GM18868 (cell line): ENCODE measurements around the gene NPBWR2.

Source experiments
- ATAC-seq: cut with Tn5 transposase; IDR thresholded peaks from one replicate; pipeline ENCODE4 v1.9.1; 2021; ENCODE audit warnings: mild to moderate bottlenecking, moderate library complexity; ENCODE audit not compliant: unreplicated experiment

NPBWR2 gene

DNA sequence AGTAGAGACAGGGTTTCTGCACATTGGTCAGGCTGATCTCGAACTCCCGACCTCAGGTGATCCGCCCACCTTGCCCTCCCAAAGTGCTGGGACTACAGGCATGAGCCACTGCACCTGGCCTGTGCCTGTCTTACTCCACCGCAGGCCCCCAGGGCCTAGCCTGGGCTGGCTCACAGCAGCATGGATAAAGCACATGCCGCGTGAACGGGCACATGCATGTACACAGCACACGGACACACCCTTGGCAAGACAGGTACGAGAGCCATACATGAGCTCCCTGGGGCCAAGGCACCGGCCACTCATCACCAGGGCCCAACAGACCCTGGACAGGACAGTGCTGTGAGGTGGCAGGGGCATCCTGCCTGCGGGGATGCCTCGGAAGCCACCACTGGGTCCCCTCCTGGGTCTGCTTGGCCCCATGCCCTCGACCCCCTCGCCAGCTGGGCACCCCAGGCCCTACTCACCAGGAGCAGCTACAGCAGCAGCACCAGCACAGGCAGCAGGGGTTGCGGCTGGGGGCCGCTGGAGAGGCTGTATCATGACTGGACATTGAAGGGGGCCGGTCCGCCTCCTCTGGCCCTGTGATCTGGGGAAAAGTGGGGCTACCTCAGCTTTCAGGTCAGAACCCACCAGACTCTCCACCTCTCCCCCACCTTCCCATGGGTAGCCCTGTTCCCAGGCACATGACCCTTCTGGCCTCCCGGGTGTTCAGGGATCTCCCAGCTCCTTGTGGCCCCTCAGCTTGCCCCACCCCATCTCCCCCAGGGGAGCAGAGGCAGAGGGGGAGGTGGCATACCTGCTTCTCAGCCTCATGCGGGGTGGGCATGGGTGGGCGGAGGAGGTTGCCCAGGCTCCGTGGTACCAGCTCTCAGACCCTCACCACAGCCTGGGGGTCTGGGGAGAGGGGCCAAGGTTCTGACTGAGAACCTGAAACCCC is 31.0 kb downstream of the NPBWR2 start:
- ATAC-seq = no peak

- no peak for ATAC-seq
Observed at GRCh38 chr20:64075556-64075955, 31.8 kb downstream of the NPBWR2 start.

- no peak for ATAC-seq
Observed at GRCh38 chr20:64074963-64075362, 32.4 kb downstream of the NPBWR2 start.

DNA sequence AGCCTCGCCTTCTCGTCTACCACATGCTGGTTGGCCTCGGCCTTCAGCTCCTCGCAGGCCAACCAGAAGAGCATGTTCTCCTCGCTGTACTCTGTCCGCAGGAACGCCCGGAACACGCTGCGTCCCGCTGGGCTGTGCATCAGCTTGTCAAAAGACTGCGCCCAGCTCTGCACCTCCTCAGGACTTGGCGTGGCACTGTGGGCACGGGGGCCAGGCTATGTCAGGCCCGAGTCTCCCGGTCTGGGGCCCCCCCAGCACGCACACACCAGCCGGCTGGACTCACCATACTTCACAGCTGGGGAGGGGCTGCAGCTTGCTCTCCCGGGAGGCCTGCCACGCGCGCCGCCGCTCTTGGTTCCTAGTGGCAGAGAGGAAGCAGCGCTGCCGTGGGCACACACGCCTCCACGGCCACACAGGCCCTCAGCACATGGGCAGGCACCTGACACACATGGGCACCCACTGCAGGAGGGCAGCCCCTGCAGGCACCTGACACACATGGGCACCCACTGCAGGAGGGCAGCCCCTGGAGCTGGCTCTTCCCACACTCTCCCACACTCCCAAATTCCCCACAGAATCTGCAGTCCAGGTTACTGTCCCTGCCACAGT is 33.1 kb downstream of the NPBWR2 start:
- no peak for ATAC-seq

- ATAC-seq = no peak
Observed at GRCh38 chr20:64073476-64074183, 33.7 kb downstream of the NPBWR2 start.

DNA sequence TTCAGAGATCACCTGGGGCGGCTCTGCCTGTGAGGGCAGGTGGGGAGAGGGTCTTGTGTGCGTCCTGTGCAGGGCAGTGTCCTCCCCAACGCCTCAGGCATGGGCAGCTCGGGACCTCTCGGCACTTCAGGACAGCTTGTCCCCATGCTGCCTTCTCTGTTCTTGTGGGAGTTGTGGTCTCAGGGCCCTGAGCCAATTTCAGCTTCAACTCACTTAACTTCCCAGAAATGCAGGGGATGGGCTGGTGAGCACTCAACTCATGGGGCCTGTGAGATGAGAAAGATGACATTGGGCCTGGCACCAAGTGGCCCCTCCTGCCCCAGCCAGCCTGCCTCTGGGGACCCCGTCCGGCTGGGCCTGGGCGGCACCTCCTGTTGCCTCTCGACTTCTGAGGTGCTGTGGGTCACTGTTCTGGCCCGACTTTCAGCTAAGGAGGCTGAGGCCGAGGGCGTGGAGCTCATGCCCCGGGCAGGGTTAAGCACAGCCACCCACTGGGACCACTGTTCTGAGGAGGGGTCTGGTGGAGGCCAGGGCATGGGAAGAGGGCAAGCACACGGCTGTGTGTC is 34.8 kb downstream of the NPBWR2 start:
- ATAC-seq = no peak

DNA sequence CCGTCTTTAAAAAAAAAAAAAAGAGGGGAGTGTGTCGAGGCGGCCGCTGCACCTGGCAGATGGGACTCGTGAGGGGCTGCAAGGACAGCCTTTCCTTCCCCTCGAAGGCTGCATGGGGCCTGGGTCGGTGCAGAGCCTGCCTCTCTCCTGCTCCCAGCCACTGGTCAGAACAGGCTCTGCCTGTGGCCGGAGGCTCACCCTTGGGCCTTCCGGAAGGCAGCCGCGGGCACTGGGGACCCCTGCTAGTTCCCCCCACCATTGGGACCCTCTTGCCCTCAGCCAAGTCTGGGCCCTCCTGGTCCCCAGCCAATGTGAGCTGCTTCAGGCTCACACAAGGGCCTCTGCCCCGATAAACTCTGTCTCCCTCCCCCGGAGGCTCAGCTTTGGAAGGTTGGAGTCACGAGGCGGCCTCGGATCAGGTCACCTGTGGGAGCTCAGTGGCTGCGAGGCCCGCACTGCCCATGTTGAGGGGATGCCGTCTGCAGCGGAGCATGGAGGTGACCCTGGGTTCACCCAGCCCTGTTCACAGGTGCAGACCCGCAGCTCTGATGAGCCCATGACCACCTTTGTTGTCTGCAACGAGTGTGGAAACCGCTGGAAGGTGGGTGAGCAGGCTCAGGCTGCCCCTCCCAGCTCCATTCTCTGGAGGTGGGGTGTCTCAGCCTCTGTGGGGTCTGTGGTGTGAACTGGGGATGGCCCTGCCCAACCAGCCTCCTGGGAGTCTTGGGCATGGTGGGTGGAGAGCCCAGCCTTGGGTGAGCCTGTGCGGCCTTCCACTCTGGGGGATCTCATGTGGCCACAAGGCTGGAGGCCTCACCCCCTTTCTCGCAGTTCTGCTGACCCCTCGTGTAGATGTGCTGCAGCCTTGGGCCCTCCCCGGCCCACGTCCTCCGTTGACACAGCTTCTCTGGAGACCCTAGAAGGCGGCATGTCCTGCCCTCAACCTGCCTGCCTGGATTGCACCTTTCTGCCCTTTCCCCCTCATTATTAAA is 35.7 kb downstream of the NPBWR2 start:
- no peak for ATAC-seq

DNA sequence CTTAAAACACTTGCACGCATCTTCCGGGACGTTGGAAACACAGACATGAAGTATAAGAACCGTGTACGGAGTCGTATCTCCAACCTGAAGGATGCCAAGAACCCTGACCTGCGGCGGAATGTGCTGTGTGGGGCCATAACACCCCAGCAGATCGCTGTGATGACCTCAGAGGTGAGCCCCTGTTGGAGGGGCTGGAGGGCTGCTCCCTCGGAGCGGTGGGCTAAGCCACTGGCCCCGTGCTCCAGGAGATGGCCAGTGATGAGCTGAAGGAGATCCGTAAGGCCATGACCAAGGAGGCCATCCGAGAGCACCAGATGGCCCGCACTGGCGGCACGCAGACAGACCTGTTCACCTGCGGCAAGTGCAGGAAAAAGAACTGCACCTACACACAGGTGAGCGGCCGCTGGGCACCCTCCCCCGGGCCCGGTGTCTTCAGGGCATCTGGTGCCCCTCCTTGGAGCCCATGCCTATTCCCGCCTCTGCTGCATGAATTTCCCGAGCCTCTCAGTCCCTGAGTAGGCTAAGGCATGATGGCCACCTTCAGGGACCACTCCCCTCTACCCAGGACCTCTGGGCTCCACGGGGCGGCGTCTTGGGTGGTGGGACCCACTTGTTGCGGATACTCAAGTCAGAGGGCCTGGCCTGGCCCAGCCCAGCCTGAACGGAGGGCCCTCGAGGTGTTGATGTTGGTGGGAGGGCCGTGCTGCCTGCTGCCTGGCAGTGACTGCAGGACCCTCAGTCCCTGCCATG is 36.9 kb downstream of the NPBWR2 start:
- no peak for ATAC-seq

- no peak for ATAC-seq
Observed at GRCh38 chr20:64069614-64070243, 37.6 kb downstream of the NPBWR2 start.

DNA sequence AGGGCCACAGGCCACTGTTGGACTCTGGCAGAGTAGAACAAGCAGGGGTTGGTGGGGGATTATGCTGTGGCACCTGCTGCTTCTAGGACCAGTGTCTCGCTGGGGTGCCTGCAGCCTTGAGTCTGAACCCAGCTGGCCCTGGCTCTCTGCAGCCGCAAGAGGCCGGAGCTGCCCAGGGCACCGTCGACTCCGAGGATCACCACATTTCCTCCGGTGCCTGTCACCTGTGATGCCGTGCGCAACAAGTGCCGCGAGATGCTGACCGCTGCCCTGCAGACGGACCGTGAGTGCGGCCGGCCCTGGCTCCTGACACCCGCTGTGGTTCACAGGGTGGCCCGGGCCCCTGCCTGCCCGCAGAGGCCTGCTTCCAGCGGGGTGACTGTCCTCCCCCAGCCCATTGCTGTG is 38.2 kb downstream of the NPBWR2 start:
- no peak for ATAC-seq

DNA sequence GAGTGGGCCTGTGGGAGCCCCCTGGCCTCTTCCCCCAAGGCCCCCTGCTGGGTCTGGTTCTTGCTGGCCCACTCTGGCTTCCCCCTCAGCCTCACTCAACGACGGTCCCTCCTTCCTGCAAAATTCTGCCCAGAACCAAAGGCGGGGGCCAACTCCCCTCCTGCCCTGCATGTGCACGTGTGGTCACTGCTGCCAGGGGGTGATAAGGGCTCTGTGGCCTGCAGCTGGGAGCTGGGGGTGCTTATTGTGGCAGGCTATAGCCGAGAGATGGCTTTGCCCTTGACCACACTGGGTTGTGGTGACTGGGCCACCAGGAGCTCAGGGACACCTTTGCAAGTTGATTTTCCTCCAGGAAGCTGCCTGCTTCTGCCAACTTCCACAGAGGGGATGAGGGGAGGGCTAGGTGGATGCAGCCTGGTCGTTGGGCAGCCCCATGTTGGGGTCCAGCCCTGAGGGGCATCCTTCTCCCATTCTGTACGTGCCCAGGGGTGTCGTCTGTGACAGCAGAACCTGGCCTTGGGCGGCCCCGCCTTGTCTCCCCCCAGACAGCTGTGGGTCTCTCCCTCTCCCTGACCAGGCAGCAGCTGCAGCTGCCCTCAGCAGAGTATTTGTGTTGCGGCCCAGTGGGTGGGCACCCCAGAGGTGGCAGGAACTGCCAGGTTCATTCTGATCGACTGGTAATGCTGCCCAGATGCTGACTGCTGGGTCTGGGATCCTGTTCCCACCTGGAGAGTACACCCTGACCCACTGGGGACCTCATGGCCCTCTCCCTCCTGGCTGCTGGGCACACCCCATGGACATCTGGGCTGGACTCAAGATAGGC is 38.8 kb downstream of the NPBWR2 start:
- ATAC-seq = no peak

- no peak for ATAC-seq
Observed at GRCh38 chr20:64067733-64068307, 39.5 kb downstream of the NPBWR2 start.

- ATAC-seq = no peak
Observed at GRCh38 chr20:64067005-64067632, 40.2 kb downstream of the NPBWR2 start.

- ATAC-seq = no peak
Observed at GRCh38 chr20:64065974-64066343, 41.4 kb downstream of the NPBWR2 start.

GRCh38 chr20:64065062-64065973 is 42.0 kb downstream of the NPBWR2 start:
- no peak for ATAC-seq

- no peak for ATAC-seq
Observed at GRCh38 chr20:64064145-64064698, 43.1 kb downstream of the NPBWR2 start.
